Measurements from ENCODE around the gene DRICH1. TPM values are rescaled to one million over a fixed set of nuclear protein-coding genes. Genes with fewer than 3 reads are reported as not detected.
"Not testable (repeated sequence)": the region's sequence is repeated elsewhere in the genome, so short reads cannot be mapped to it uniquely, and the experiment has no call there.

Gene DRICH1
- total RNA-seq, 2 experiments from 2014 or later: 1.7 to 2.2 TPM

DNA sequence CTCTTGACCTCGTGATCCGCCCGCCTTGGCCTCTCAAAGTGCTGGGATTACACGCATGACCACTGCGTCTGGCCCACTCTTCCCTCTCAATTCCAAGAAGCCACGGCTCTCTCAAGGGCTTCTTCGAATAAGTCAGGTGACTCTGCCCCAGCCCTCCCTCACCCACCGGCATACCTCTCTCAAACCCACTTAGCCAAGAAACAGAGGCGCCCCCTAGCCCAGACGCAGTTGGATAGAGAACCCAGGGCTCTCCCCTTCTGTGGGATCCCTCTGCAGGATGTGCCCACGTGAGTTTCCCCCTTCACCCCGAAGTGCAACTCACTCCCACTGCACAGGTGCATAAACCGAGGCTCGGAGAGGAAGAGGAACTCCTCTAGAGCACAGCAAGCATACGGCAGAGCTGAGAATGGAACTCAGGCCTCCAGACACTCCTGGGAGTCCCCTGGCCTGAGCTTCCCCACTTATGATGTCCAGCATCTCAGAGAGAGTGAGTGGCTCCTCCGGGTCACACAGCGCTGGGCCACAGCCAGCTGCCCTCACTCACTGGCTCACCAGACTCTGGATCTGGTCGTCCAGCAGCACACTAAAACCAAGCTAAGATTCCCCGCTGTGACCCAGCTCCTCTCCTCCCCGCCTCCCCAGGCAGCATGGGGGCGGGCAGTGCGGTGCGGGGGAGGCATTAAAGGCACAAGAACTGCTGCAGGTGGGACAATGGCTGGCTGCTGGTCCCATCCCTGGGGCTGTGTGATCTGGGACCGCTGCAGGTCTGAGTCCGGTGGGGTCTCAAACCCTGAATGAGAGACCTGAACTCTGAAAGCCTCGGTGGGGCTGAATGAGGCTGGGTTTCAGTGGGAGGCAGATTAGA is 41.9 kb upstream of the DRICH1 start:
- no peaks in the 10 kb centered on the region for H3K36me3 ChIP-seq (ENCODE audit: insufficient read depth, low read length)
- Mint-ChIP-seq H3K36me3 (ENCODE audit: low read depth) (peaks cover 28% of the 10 kb centered on the region), H3K27me3 (no peaks in the 10 kb centered on the region), H3K27ac (no peak overlapping the region), H3K4me3 (no peak overlapping the region), H3K9me3 (no peaks in the 10 kb centered on the region), H3K4me1 (ENCODE audit: low read depth) (peaks cover 9% of the 10 kb centered on the region)
- H3K27ac ChIP-seq (ENCODE audit: low read depth in 1 of 2, low read length in 2 of 2): no peak overlapping the region
- no peak for ATAC-seq (ENCODE audit: poor library complexity)
- intact Hi-C loops (cut with DNase I, micrococcal nuclease): no loop called here
- H3K4me1 ChIP-seq (ENCODE audit: insufficient read depth, low read length): peaks cover 11% of the 10 kb centered on the region
- TF ChIP-seq, protein P1, sequence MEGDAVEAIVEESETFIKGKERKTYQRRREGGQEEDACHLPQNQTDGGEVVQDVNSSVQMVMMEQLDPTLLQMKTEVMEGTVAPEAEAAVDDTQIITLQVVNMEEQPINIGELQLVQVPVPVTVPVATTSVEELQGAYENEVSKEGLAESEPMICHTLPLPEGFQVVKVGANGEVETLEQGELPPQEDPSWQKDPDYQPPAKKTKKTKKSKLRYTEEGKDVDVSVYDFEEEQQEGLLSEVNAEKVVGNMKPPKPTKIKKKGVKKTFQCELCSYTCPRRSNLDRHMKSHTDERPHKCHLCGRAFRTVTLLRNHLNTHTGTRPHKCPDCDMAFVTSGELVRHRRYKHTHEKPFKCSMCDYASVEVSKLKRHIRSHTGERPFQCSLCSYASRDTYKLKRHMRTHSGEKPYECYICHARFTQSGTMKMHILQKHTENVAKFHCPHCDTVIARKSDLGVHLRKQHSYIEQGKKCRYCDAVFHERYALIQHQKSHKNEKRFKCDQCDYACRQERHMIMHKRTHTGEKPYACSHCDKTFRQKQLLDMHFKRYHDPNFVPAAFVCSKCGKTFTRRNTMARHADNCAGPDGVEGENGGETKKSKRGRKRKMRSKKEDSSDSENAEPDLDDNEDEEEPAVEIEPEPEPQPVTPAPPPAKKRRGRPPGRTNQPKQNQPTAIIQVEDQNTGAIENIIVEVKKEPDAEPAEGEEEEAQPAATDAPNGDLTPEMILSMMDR (IDR thresholded peaks at IDR 0.05): no peak
- CTCF ChIA-PET: no interaction called here
- DNase-seq: no peak
- H3K9me3 ChIP-seq (ENCODE audit: control insufficient read depth in 1 of 2, insufficient read depth in 1 of 2, low read length in 2 of 2): no peaks in the 10 kb centered on the region
- POLR2A ChIA-PET: no interaction called here
- H3K4me3 ChIP-seq (ENCODE audit: low read length): no peak overlapping the region
- no peaks in the 10 kb centered on the region for H3K27me3 ChIP-seq (ENCODE audit: control insufficient read depth in 1 of 2, insufficient read depth in 2 of 2, low read length in 2 of 2)

DNA sequence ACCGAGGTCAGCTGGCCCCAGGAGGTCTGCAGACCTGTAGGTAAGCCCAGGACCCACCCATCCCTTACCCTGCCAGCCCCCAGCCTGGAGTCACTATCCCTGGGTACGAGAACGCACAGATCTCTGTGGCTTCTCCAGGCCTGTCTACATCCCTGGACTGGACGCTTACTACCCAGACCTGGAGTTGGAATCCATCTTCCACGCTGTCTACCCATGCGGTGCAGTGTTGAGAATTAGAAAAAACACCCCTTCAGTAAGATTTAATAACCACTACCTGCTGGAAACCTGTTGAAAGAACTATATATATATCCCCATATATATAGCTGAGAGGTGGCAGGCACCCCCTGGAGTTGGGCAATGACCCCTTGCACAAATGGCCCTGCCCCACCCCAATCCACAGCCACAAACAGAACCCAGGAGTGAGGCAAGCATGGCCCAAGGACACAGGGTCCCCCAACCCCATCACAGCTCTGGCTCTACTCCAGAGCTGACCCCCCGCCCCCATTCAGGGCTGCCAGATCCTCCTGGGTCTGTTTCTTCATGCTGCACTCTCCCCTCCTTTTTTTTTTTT is 41.0 kb upstream of the DRICH1 start:
- peaks cover 8% of the 10 kb centered on the region for H3K4me1 Mint-ChIP-seq (ENCODE audit: low read depth)
- H3K4me3 Mint-ChIP-seq: no peak overlapping the region
- H3K27ac Mint-ChIP-seq: peak overlapping the region; percentile 39

DNA sequence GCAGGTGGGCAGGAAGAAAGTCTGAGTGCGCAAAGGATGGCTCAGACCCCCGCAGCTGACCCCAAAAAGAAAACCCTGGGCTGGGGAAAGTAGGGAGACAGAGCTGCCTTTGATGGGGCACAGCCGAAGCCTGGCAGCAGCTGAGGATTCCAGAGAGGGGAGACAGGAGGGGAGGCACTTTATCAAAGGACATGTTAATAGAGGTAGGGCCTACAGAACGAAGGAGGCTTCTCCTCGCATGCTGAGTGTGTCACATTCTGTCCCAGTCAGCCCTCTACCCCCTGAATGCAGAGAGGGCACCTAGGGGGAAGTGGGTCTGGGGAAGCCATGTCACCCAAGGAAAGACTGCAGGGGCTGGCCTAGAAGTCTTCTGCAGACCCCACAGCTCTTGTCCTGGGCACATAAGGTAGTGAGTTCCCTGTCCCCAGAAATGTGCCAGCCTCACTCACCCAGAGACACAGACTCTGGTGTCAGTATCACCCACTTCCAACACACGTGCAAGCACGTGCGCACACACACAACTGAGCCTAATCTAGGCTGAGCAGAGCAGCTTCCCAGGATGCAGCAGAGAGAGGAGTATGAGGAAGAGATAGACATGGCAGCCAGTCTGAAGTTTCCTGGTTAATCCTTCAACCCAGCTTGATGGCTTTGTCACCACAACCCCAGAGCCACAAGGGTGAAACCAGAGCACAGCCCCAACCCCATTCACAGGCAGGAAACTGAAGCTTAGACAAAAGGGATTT is 40.4 kb upstream of the DRICH1 start:
- peaks cover 11% of the 10 kb centered on the region for H3K4me1 ChIP-seq (ENCODE audit: insufficient read depth, low read length)
- H3K9me3 Mint-ChIP-seq; intact Hi-C loops (cut with DNase I, micrococcal nuclease); H3K4me3 ChIP-seq (ENCODE audit: low read length); H3K27me3 Mint-ChIP-seq; H3K4me1 Mint-ChIP-seq (ENCODE audit: low read depth); ATAC-seq (ENCODE audit: poor library complexity); CTCF ChIA-PET; H3K27me3 ChIP-seq (ENCODE audit: control insufficient read depth in 1 of 2, insufficient read depth in 2 of 2, low read length in 2 of 2); H3K36me3 ChIP-seq (ENCODE audit: insufficient read depth, low read length); DNase-seq; H3K4me3 Mint-ChIP-seq; POLR2A ChIA-PET; H3K27ac ChIP-seq (ENCODE audit: low read depth in 1 of 2, low read length in 2 of 2); H3K9me3 ChIP-seq (ENCODE audit: control insufficient read depth in 1 of 2, insufficient read depth in 1 of 2, low read length in 2 of 2): not testable (repeated sequence)
- Mint-ChIP-seq H3K36me3 (ENCODE audit: low read depth) (peaks cover 21% of the 10 kb centered on the region), H3K27ac (peak overlapping the region; percentile 39)

More for the DNA sequence above, 41.0 kb upstream of the DRICH1 start:
- CTCF ChIA-PET: no interaction called here
- H3K27me3 ChIP-seq (ENCODE audit: control insufficient read depth in 1 of 2, insufficient read depth in 2 of 2, low read length in 2 of 2): no peaks in the 10 kb centered on the region
- TF ChIP-seq, protein P1 (IDR thresholded peaks at IDR 0.05): no peak
- no peak overlapping the region for H3K4me3 ChIP-seq (ENCODE audit: low read length)
- no peak overlapping the region for H3K27ac ChIP-seq (ENCODE audit: low read depth in 1 of 2, low read length in 2 of 2)
- POLR2A ChIA-PET: no interaction called here
- H3K36me3 ChIP-seq (ENCODE audit: insufficient read depth, low read length): no peaks in the 10 kb centered on the region
- peaks cover 11% of the 10 kb centered on the region for H3K4me1 ChIP-seq (ENCODE audit: insufficient read depth, low read length)
- H3K9me3 ChIP-seq (ENCODE audit: control insufficient read depth in 1 of 2, insufficient read depth in 1 of 2, low read length in 2 of 2): no peaks in the 10 kb centered on the region
- H3K27me3 Mint-ChIP-seq: no peaks in the 10 kb centered on the region
- DNase-seq: no peak
- ATAC-seq (ENCODE audit: poor library complexity): no peak
- H3K36me3 Mint-ChIP-seq (ENCODE audit: low read depth): peaks cover 23% of the 10 kb centered on the region
- H3K9me3 Mint-ChIP-seq: no peaks in the 10 kb centered on the region
- intact Hi-C loops (cut with DNase I, micrococcal nuclease): no loop called here

DNA sequence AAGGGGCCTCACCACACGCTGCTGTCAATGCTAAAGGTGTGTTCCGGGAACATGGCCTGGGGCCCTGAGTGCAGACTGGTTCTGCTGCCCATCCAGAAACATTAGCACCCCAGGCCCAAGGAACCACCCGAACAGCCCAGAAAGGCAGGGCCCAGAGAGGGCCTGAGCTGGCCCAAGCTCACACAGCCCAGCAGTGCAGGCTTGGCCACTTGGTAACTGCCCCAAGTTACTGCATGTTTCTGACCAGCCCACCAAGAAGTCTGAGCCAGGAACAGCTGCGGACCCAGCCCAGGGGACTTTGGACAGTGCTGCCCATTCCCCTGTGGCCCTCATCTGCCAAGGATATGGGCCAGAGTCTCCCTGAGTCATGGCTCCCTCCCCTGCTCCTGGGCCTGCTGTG is 39.3 kb upstream of the DRICH1 start:
- H3K4me1 ChIP-seq (ENCODE audit: insufficient read depth, low read length); H3K27me3 ChIP-seq (ENCODE audit: control insufficient read depth in 1 of 2, insufficient read depth in 2 of 2, low read length in 2 of 2); H3K27ac ChIP-seq (ENCODE audit: low read depth in 1 of 2, low read length in 2 of 2); H3K9me3 Mint-ChIP-seq; H3K27me3 Mint-ChIP-seq; H3K4me3 ChIP-seq (ENCODE audit: low read length); H3K4me1 Mint-ChIP-seq (ENCODE audit: low read depth); H3K9me3 ChIP-seq (ENCODE audit: control insufficient read depth in 1 of 2, insufficient read depth in 1 of 2, low read length in 2 of 2); H3K36me3 ChIP-seq (ENCODE audit: insufficient read depth, low read length); POLR2A ChIA-PET; intact Hi-C loops (cut with DNase I, micrococcal nuclease); H3K27ac Mint-ChIP-seq; H3K4me3 Mint-ChIP-seq; CTCF ChIA-PET; ATAC-seq (ENCODE audit: poor library complexity); DNase-seq: not testable (repeated sequence)
- H3K36me3 Mint-ChIP-seq (ENCODE audit: low read depth): peaks cover 18% of the 10 kb centered on the region
